ENCODE results near the gene TRMT5. TPM values are rescaled to one million over a fixed set of nuclear protein-coding genes. Genes with fewer than 3 reads are reported as not detected.

Gene TRMT5
- total RNA-seq, 2 experiments from 2014 or later, result 16.0 to 16.4 TPM

- no peak overlapping the region for H3K4me3 Mint-ChIP-seq
Observed at GRCh38 chr14:60970146-60970545, 10.7 kb downstream of the TRMT5 start.

GRCh38 chr14:60968671-60969070 lies 12.2 kb downstream of the TRMT5 start:
- intact Hi-C loops (cut with micrococcal nuclease), result no loop called here
- peaks cover 13% of the 10 kb centered on the region for H3K4me1 Mint-ChIP-seq (ENCODE audit: low read depth)

More at GRCh38 chr14:60970146-60970545, 10.7 kb downstream of the TRMT5 start:
- no peak for ATAC-seq
- Mint-ChIP-seq H3K27me3 (no peaks in the 10 kb centered on the region), H3K4me1 (ENCODE audit: low read depth) (peaks cover 7% of the 10 kb centered on the region), H3K9me3 (no peaks in the 10 kb centered on the region), H3K36me3 (ENCODE audit: low read depth) (peaks cover 16% of the 10 kb centered on the region), H3K27ac (no peak overlapping the region)
- TF ChIP-seq CTCF (IDR thresholded peaks at IDR 0.05), result no peak
- CTCF ChIA-PET, result interaction anchor here (1.2 to 1.5 kb wide), 2 partner anchors 11 to 55 kb away, joined by 3 read pairs; partner anchors contain the start of genes SLC38A6 and TRMT5
- DNase-seq, result no peak
- POLR2A ChIA-PET, result interaction anchor here (0.9 kb wide), 1 partner anchor 12 kb away, joined by 3 read pairs; no protein-coding TSS in a partner anchor
- intact Hi-C loops (cut with micrococcal nuclease), result no loop called here

GRCh38 chr14:60968099-60968498 lies 12.8 kb downstream of the TRMT5 start:
- ATAC-seq, result no peak
- Mint-ChIP-seq H3K27ac (no peak overlapping the region), H3K9me3 (no peaks in the 10 kb centered on the region), H3K36me3 (ENCODE audit: low read depth) (peaks cover 8% of the 10 kb centered on the region), H3K4me1 (ENCODE audit: low read depth) (peaks cover 13% of the 10 kb centered on the region), H3K27me3 (no peaks in the 10 kb centered on the region), H3K4me3 (no peak overlapping the region)
- DNase-seq, result no peak
- CTCF ChIA-PET, result interaction anchor here (1.3 kb wide), 1 partner anchor 10 kb away, joined by 6 read pairs; no protein-coding TSS in a partner anchor
- POLR2A ChIA-PET, result interaction anchor here (1.3 kb wide), 1 partner anchor 9 kb away, joined by 4 read pairs; no protein-coding TSS in a partner anchor
- TF ChIP-seq CTCF (IDR thresholded peaks at IDR 0.05), result no peak
- intact Hi-C loops (cut with micrococcal nuclease), result no loop called here

More at GRCh38 chr14:60968671-60969070, 12.2 kb downstream of the TRMT5 start:
- no peak for TF ChIP-seq CTCF (IDR thresholded peaks at IDR 0.05)
- DNase-seq, result no peak
- Mint-ChIP-seq H3K4me3 (no peak overlapping the region), H3K27ac (no peak overlapping the region), H3K36me3 (ENCODE audit: low read depth) (peaks cover 13% of the 10 kb centered on the region), H3K9me3 (no peaks in the 10 kb centered on the region), H3K27me3 (no peaks in the 10 kb centered on the region)
- ATAC-seq, result no peak
- ChIA-PET POLR2A (interaction anchor here (1.3 kb wide), 1 partner anchor 9 kb away, joined by 4 read pairs; no protein-coding TSS in a partner anchor), CTCF (interaction anchor here (1.3 kb wide), 1 partner anchor 10 kb away, joined by 6 read pairs; no protein-coding TSS in a partner anchor)

- H3K4me1 Mint-ChIP-seq (ENCODE audit: low read depth), result peaks cover 13% of the 10 kb centered on the region
- peaks cover 7% of the 10 kb centered on the region for H3K36me3 Mint-ChIP-seq (ENCODE audit: low read depth)
- ATAC-seq (peak; percentile 72), DNase-seq (no peak)
- no peaks in the 10 kb centered on the region for H3K27me3 Mint-ChIP-seq
- H3K27ac Mint-ChIP-seq, result peak overlapping the region; percentile 83
- ChIA-PET CTCF (interaction anchor here (1.2 kb wide), 1 partner anchor 15 kb away, joined by 3 read pairs; the partner anchor contains the start of gene TRMT5), POLR2A (interaction anchor here (1.0 kb wide), 1 partner anchor 15 kb away, joined by 3 read pairs; the partner anchor contains the start of genes SLC38A6 and TRMT5)
- no peak overlapping the region for H3K4me3 Mint-ChIP-seq
- intact Hi-C loops (cut with micrococcal nuclease), result no loop called here
- TF ChIP-seq CTCF (IDR thresholded peaks at IDR 0.05), result no peak
- no peaks in the 10 kb centered on the region for H3K9me3 Mint-ChIP-seq
Observed at GRCh38 chr14:60965402-60965801, 15.5 kb downstream of the TRMT5 start.

GRCh38 chr14:60964904-60965303 lies 16.0 kb downstream of the TRMT5 start:
- intact Hi-C loops (cut with micrococcal nuclease), result no loop called here
- DNase-seq (no peak), ATAC-seq (no peak)
- Mint-ChIP-seq H3K9me3 (no peaks in the 10 kb centered on the region), H3K4me1 (ENCODE audit: low read depth) (peaks cover 13% of the 10 kb centered on the region), H3K27me3 (no peaks in the 10 kb centered on the region), H3K4me3 (no peak overlapping the region), H3K27ac (no peak overlapping the region), H3K36me3 (ENCODE audit: low read depth) (peaks cover 9% of the 10 kb centered on the region)
- ChIA-PET POLR2A (interaction anchor here (1.0 kb wide), 1 partner anchor 16 kb away, joined by 3 read pairs; the partner anchor contains the start of genes SLC38A6 and TRMT5), CTCF (no interaction called here)
- no peak for TF ChIP-seq CTCF (IDR thresholded peaks at IDR 0.05)
